Hepatic stellate cell (primary cell): ENCODE data around the gene KCNA10.
A peak's percentile ranks its signal among the peaks of the same experiment; 100 is the strongest.

Experiments
- DNase-seq: peaks from one replicate; pipeline ENCODE4 v3.0.0; 2011; ENCODE audit warnings: low spot score

The KCNA10 gene

DNA sequence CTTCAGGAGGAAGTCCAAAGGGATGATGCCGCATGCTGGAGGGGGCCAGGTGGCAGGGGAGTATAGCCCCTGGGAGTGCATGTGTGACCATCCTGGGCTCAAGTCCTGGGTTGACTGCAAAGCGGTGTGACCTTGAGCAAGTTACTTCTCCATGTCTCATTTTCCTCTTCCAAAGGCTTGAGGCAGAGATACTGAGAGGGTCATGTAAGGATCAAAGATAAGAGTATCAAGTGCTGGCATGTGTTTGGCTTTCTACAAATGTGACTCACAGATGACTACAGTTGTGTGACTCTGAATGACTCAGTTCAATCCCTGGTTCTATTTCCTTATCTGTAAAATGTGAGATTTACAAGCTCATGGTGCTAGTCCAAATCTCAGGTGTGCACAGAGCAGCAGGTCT, 41.9 kb downstream of the KCNA10 start:
- DNase-seq, result peak; percentile 63

DNA sequence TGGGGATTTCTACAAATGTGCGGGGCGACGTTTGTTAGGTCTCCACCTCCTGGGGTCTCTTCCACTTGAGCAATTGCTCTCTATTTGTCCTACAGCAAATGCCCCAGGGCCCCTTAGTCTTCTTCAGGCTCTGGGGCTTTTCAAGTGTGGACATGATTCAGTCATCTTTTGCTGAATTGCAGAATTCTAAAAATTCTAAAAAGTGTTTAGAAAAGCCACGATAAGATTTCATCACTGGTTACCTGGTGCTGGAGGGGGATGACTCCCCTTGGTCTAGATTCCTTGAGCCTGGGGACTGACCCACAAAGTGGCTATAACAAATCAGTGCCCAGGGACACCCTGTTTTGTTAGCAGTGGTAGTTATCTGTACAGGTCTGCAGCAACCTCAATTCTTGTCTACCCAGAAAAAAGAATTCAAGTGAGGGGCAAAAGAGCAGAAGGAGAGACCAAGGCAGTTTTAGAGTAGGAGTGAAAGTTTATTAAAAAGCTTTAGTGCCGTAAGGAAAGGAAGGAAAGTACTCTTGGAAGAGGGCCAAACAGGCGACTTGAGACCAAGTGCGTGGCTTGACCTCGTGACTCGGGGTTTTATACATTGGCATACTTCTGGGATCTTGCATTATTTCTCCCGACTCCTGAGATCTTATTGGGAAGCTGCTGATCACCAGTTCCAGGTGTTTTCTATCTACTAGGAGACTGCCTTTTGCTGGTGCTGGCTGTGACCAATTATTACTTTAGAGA, 42.8 kb downstream of the KCNA10 start:
- no peak for DNase-seq

DNA sequence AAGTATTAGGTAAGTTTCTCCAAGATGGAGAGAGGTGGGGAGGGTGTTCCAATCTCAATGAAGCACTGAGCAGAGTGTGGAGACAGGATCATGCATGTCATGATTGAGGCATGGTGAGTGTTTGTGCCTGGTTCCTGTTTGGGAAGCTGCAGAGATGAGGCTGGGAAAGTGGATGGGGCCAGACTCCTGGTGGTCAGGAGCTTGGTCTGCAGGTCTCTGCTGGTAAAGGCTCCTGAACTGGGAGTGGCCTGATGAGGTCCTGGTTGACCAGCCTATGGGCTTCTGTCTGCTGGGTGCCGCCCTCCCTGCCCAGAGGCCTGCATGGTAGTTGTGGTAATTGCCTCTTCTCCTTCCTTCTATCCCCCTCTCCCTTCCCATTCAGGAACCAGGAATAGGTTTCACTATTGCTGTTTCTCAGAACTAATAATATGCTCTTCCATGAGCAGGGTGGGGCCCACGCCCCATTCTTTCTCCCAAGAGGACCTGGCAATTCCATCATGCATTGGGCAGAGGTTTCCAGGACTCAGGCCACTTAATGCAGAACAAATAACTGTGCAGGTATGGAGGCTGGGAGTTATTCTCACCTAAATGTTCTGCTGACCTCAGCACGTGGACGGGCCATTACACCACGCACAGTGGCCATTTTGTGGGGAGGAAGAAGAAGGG, 43.5 kb downstream of the KCNA10 start:
- DNase-seq, result no peak

DNA sequence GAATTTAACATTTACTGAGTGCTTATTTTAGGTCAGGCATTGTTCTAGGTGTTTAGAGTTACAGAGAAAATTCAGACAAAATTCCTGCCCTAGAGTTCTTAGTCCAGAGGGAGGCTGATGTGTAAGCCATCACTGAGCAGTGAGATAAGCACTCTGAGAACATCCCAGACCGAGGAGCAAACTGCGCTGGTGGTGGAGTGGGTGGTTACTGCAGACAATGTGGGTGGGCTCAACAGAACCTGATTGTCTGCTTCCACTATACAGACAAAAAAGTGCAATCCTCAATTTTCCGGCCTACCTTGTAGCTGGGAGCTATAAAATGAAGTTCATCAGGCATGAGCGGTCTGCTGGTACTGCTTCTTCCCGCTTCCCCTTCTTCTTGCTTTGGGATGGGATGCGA, 44.5 kb downstream of the KCNA10 start:
- no peak for DNase-seq

DNA sequence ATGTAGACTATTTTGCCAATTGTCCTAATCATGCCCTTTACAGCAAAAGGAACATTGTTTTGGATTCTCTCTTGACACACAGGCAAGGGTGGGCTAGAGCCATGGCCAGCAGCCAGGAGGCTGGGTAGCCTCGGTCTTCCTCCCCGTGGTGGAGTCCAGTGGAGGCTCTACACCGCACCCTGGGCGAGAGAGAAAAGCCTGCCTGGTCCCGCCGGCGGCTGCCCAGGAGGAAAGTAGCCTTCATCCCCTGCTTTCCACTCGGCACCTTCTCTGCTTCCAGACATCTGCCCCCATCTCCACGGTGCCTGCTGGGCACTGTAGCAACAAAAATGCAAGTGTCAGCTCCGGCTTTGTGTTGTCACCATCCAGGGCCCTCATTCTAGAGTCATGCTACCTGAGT, 46.4 kb downstream of the KCNA10 start:
- no peak for DNase-seq

DNA sequence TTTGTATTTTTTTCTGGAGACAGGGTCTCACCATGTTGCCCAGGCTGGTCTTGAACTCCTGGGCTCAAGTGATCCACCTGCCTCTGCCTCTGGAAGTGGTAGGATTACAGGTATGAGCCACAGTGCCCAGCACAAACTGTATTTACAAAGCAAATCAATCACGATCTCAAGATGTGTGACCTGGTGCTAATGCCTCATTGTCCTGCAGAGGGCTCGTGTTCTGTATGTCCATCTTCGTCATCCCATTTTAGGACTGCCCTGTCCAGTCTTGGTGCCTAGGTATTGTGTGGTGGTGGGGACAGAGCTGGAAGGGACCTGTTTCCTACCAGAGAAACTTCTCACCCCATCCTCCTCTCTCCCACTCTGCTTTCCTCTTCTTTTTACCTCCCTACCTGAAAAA, 47.8 kb downstream of the KCNA10 start:
- no peak for DNase-seq
